Kidney glomerular epithelial cell (primary cell): ENCODE data around the gene VIPR2.

Experiments used
- DNase-seq: peaks from one replicate; lab custom pipeline; 2025; lab: John Stamatoyannopoulos, UW

VIPR2 gene

DNA sequence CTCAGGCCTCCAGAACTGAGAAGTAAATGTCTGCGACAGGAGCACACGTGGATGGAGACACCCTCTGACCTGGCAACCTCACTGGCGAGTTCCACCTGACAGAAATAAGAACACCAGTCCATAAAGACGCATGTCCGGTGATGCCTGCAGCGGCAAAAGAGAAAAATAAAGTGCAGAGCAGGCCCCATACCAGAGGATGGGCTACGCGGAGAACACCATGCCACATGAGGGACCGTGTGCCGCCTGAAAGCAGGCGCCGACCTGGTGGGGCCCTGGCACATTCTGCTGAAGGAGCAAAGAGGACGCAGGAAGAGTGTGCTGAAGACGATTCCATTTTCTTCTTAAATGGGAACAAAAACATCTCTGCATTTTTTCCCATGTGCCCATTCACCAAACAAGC is 105.0 kb downstream of the VIPR2 start:
- no peak for DNase-seq

DNA sequence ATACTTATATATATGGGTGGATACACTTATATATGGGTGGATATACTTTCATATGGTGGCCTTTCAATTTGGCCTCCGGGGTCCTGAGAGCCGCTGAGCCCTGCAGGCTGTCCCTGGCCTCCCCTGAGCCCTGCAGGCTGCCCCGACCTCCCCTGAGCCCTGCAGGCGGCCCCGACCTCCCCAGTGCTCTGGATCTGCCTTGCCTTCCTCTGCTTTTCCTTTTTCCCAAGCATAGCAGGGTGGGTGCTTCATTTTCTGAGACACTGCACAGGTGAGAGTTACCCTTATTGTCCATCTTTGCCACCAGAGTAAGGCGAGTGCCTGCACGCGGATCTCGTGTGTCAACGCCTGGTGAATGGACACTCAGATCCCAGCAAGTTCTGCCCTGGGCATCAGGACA is 106.6 kb downstream of the VIPR2 start:
- DNase-seq: no peak

DNA sequence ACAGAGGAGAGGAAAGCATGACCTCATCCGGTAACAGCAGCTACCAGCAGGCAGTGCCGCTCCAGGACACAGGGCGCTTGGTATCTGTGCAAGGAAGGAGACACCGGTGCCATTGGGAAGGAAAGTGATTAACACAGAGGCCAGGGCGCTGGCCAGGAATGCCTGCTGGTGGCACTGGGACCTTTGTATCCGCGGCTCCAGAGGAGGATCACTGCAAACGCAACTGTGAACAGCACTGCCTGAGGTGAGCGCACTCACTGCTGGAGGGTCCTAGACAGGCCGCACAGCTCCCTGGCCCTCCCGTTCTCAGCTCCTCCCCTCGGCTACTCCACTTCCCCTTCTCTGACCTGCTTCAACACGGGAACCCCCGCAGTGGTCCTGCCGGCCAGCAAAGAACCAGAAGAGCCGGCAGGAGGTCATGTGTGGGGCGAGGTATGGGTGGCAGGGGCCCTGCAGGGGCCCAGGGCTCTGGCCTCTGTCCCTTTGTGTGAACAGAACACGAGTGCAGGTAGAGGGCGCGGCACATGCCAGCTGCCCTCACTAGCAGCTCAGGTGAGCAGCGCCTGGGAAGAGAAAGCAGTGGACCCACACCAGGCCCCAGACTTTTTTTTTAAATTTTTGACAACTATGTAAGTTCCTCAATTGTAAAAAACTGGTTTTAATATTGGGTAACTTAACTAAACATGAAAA is 107.6 kb downstream of the VIPR2 start:
- no peak for DNase-seq

DNA sequence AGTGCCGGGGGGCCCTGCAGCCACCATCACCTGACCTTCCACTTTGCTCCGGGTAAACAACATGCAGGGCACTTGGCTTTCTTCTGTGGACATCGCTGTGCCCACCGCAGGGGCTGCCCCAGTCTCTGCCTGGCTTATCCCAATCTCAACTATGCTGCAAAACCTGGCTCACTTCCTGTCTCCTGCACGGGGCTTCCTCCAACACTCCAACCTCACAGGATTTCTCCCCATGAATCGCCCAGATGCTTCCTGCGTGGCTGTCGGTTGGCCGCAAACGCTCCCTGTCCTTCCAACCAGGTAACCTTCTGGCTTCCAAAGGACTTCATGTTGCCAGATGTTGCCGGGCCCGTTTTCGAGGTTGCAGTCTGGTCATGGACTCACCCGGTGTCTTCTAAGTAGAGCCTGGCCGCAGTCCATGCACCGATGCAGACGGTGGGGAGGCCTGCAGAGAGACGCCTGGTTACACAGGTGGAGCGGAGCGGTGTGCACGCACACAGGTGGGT is 109.0 kb downstream of the VIPR2 start:
- no peak for DNase-seq

DNA sequence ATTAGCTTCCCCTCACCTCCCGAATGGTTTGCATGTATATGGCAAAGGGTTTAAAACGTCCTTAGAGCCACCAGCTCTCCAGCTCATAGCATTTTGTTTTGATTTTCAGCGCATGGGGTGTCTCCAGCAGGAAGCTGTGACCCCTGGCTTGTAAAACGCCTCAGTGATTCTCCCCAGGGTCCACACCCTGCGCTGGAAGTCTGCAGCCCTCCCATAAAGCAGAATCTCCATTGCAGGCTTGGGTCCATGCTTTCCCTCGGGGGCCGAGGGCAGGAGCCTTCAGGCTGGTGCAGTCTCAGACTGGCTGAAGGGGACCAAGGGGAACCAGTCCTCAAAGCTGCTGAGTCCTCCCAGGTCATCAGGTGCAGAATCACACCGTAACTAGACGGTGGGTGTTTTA is 109.7 kb downstream of the VIPR2 start:
- no peak for DNase-seq

DNA sequence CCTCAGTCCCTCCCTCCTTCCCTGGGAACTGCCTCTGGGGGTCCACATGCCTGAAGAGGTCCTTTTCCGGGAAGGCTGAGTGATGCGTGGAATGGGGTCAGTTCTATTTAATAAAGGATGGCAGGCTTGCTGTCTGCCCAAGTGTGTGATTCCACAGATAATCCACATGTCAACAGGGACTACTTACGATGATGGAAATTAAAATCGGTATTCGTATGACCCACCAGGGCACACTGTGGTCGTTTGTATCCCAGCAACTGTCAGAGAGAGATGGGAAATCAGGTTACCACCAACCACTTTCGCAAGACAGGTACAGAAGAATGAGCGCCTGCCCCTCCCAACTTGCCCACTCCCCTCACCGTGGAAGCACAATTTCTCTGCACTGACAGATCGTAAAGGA is 110.3 kb downstream of the VIPR2 start:
- no peak for DNase-seq

DNA sequence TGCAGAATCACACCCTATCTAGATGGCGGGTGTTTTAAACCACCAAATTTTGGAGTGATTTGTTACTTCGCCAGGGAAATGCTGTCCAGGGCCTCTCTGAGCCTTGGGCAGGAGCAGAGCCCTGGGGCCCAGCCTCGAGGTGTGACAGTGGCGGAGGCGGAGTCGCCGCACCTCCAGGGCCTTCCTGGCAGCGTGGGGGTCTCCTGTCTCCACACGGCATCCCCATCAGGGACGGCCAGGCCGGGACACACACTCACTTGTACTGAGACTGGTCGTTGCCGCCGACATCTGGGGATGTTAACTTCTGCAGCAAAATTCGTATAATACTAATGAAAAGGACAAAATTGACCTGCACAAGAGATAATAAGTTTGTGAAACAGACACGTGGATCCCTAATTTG is 110.7 kb downstream of the VIPR2 start:
- DNase-seq: no peak

DNA sequence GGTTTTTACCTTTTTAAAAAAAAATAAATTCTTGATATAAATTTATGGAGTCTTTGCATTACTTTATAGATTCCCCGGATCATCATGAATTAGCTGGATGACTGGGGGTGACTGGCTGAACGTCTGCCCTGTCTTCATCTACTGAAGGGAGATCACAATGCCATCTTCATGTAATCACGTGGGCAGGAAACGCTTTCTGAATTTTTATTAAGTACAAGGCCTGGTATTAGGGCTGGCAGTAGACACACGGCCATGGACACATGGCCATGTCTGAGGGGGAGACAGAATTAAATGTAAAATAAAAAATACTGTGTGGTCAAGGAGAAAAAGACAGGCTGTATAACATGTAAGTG is 111.2 kb downstream of the VIPR2 start:
- DNase-seq: no peak

DNA sequence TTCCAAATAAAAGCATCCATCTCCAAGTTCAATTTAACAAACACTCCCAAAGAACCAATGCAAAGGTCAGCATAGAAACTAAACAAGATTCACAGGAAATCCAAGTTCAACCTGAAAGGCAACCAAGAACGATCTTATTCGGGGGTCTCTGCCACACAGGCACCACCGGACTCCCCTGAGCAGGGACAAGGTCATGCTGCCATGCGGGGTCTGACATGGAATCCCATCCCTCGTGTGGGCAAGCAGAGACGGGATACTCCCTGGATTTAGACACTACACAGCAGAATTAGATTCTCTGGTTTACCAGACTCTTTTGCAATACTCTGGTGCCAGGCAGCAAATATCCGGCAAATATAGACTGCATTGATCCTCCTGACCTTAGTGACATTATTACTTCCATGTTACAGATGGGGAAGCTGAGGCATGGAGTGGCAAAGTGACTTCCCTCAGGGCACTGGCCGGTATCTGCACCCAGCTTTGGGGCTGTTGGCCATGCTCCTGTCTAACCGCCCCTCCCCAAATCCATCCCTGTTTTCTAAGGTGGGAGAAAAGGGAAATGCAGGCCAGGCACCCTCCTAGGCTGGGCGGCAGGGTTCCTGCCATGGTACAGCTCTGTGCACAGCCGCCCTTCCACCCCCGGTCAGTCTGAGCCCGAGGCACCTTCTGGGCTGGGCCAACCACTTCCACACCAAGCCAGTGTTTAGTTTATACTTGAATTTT is 111.8 kb downstream of the VIPR2 start:
- DNase-seq: no peak

DNA sequence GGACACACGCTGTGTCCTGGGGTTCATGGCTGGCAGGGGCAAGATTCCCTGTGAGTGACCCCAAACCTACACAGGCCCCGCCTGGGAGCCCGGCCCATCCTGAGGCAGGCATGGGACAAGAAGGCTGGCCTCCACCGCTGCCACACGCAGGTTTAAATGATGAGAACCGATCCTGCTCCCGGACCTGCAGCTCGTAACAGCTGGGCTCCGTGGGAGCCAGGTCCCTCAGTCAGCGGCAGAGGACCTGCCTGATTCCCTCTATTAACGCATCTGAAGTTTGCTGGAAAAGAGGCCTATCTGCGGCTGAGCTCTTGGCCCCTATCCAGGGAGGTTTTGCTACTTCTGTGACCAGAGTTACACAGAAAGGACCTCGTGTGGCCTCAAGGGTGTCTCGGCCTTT is 112.3 kb downstream of the VIPR2 start:
- DNase-seq: no peak

DNA sequence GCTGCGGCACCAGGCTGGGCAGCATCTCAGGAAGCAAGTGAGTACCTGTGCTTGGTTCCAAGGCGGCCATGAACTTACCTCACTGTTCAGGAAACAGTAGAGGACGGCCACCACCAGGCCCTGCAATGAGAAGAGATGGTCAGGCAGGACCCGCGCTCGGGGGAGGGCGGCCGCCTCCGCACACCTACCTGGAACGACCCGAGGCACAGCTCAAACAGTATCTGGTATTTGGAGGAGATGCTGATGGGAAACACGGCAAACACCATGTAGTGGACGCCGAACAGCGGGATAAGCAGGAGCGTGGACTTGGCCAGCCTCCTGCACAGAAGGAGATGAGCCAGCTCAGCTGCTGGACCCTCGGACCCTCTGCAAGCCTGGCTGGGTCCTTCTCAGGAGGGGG is 112.9 kb downstream of the VIPR2 start:
- DNase-seq: no peak

DNA sequence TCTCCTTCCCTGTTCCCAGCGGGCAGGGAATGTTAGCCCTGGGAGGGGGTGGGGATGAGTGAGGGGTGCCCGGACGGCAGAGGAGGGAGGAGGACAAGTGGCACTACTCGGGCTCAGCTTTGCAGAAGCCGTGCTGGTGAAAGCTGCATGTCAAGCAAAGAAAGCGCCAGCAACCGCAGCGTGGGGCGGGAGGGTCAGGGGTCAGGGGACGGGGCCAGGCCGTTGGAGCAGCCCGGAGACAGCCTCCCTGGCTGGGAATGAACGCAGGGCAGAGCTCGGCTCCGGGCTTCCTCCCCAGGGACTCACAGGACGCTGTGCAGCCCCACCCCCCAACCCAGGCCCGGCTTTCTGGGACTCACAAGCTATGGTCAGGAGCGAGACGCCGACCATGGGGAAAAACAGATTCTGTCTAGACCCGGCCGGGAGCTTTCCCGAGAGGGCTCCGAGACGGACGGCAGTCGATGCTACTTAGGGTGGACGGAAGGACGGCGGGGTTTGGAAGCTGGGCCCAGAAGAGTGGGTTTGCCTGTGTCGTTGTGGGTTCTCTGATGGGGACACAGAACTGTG is 113.4 kb downstream of the VIPR2 start:
- no peak for DNase-seq

DNA sequence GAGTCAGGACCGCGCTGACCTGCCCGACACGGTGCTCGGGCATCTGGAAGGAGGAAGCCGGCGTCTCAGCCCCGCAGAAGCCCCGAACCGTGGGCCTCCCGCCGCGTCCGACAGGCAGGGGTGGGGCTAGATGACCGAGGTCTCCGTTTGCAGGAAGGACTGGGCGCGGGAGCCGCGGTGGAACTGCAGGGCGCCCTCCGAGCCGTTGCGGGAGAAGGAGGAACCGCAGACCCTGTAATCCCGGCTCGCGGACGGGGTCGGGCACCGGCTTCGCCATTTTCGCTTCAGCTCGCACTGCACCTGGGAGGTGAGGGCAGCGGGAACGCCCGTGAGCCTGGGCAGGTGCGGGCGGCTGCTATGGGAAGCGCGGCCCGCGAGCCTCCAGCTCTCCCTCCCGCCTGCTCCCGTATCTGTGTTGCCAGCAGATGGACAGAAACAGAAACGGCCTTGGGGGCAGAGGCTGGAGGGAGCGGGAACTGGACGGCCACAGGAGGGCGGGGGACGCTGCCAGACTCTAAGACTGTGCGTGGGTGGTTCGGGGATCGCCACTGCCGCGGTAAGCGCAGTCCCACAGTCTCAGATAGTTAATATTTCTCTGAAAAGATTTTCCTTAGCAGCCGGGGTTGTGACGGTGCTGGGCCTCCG is 114.1 kb downstream of the VIPR2 start:
- peak; percentile 17 for DNase-seq

DNA sequence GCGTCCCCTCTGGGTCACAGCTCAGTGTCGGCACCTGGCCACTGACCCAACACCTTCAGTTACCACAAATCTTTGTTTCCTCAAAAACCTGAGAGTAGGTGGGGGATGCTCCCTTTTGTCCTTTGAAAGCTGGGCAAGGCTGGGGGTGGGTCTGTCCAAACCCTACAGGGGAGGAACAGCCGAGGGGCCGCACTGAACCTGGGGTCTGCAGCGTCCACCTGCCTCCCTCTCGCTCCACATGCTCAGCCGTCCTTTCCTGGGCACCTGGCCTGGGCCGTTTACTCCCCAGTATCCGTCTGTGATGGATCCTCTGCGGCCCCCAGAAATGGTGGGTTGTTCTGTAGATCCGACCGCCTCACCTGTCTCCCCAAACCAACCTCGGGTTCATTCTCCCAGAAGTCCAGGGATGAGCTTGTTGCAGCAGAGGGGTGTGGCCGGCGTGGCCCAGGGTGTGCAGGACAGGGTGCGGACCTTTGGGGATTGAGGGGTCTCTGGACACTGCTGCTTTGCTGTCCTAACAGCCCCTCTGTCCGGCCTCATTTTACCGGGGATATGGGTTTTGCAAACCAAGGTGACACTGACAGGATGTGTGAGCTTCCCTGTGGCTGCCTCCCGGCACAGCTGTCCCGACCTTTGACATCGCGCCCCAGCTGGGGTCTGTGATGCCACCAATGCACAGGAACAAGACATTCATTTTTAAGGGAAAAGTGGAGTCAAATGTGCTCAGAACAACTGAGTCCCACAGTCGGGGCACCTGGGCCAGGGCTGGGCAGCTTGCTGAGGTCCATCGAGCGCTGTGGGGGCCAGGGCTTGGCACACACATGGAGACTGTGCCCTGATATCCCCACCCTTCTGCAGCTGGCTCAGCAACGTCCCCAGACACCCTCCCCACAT is 115.9 kb downstream of the VIPR2 start:
- no peak for DNase-seq

DNA sequence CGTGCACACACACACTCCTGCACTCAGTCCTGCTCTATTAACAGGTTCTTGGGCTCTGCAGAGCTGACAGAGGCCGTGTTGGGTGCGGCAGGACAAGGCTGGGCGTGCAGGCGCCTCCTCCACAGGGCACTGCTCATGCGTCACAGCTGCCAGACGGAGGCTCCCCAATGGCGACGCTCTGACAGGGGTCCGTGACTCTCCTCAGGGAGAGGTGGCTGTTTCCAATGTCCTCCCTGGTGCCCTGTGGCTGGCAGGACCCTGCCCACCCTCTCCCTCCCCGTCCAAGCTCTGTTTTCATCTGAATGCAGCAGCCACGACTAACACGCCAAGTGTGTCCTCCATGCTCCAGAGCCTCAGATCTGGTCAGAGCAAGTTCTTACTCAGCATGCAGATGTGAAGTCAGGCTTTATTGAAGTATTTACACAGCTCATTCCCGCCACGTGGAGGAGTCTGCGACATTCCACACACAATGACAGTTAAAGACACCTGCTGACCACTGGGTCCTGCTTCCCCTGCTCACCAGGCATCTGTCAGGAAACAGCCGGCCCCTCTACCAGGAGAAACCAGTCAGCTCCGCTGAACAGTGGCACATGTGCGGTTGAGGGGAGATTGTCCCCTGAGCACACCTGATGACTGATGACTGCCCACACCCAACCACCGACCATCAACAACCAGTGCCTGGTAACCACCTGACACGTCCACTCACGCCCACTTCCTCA is 116.7 kb downstream of the VIPR2 start:
- peak; percentile 12 for DNase-seq

DNA sequence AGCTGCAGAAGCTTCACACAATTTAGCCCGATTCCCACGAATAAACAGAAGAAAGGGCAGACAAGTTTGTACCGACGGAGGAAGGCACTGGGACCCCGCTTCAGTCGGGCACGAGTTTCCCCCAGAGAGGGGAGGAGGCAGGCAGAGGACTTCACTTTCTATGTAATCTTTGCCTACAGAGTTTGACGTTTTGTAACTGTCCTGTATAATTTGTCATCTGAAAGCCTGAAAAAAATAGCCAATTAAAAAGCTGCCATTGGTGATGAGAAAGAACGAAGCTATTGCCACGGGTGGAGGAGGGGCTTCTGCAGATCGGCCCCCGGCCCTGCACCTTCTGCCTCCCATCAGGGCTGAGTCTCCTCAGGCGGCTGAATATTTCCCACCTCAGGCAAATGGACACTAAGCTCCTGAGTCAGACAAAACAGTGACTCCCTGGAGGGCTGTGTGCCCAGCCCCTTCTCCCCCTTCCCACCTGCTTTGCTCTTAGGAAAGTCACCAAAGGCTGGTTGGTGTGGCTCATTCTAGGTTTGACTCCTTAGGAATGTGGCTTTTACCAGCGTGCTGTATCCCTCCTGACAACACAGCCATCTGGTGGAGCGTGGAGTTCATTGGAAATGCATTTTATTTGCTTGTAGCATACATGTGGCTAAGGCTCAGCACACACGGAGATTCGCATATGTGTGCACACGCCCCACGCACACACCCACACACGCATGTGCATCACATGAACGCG is 117.4 kb downstream of the VIPR2 start:
- DNase-seq: peak; percentile 22

DNA sequence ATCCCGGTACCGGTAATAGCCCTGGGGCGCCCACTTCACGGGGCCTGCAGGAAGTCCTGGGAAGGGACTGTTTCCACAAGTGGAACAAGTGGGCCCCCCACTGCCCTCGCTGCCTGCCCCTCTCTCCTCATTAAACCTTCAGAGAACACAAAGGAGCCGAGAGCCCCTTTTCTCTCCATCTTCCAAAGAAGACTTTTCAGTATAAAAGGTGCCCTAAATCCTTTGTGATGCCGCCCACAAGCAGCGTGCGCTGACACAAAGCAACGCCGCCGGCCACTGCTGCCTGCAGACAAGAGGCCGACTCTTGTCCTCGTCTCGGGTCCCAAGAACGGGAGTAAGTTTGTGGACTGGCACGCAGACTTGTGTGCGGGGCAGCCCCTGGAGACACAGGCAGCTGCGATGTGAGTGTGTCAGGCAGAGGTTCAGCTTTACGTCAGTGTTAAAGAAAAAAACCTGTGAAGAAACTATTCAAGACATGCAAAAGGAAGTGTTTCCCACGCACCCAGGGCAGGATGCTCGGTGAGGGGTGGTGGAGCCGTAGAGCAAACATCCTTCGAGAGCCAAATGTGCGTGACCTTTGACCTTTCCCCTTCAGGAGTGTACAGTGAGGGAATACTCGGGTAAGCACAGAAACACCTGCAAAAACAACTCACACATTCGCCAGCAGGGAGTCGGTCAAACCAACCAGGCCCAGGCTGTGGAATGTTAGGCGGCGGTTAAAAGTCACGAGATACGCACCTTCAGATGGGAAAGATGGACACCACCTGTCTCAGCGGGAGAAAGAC is 118.2 kb downstream of the VIPR2 start:
- no peak for DNase-seq

DNA sequence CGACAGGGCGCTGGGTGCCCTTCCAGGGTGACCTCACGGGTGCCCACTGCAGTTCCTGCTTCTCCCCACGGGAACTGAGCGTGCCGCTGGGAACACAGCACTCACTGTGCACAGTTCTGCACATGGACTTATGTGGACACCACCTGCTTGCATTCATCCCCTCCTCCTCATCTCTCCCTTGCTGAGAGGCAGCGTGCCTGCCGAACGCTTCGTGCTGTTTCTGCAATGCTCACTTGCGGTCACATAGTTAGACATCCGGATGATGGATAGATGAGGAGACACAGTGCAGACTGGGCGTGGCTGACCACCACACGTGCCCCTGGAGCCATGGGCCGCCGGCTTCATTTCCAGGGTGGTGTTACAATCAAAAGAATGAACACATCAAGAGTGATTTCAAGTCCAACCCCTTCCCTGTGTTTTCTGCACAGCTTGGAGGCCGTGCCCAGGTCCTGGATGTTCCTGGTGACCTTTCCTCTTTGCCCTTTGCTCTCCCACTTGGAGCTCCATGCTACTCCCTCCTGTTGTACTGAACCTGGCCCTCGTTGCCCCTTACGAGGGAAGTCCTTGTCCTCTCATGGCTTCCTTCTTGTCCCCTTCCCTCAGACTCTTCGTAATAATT is 119.4 kb downstream of the VIPR2 start:
- DNase-seq: no peak

DNA sequence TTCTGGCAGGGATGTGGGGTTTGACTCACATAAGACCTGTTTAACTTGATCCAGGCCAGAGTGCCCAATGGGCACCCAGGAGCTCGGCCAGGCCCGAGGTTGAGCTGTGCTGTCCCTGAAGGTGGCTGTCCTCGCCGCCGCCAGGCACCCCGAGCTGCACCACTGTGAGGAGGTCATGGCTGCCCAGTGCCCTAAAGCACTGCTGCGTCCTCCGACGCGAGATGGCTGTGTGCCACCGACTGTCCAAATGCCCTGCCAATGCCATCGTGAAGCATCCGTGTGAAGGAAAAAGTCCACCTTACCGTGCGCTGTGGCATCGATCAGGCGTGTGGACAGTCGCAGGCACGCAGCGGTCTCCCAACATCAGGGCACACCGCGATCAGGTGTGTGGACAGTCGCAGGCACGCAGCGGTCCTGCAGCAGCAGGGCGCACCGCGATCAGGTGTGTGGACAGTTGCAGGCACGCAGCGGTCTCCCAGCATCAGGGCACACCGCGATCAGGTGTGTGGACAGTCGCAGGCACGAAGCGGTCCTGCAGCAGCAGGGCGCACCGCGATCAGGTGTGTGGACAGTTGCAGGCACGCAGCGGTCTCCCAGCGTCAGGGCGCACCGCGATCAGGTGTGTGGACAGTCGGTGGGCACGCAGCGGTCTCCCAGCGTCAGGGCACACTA is 120.3 kb downstream of the VIPR2 start:
- no peak for DNase-seq
